BLaER1 (cell line): ENCODE results near the gene CDC27.

Source experiments
- H3K27ac ChIP-seq: shearing (Covaris generic); formaldehyde crosslinking; 2 replicates; pipeline ENCODE4 v1.8.1; 2022
- H3K27me3 ChIP-seq: shearing (Covaris generic); formaldehyde crosslinking; 2 replicates; pipeline ENCODE4 v1.8.1; 2022
- H3K36me3 ChIP-seq: shearing (Covaris generic); formaldehyde crosslinking; 2 replicates; pipeline ENCODE4 v1.8.1; 2022
- H3K4me1 ChIP-seq: shearing (Covaris generic); formaldehyde crosslinking; 2 replicates; pipeline ENCODE4 v1.8.1; 2022
- H3K4me2 ChIP-seq: shearing (Covaris generic); formaldehyde crosslinking; 2 replicates; pipeline ENCODE4 v1.8.1; 2022
- H3K4me3 ChIP-seq: shearing (Covaris generic); formaldehyde crosslinking; 2 replicates; pipeline ENCODE4 v1.8.1; 2022
- H3K9ac ChIP-seq: shearing (Covaris generic); formaldehyde crosslinking; 2 replicates; pipeline ENCODE4 v1.8.1; 2022
- H3K9me3 ChIP-seq: shearing (Covaris generic); formaldehyde crosslinking; 2 replicates; pipeline ENCODE4 v1.8.1; 2022
- H4K20me1 ChIP-seq: shearing (Covaris generic); formaldehyde crosslinking; 2 replicates; pipeline ENCODE4 v1.8.1; 2022
- Cebpa-rat ChIP-seq: shearing (Covaris generic); IDR thresholded peaks from 2 replicates; pipeline ENCODE4 v1.8.1; 2022

Gene CDC27

GRCh38 chr17:47188876-47189731 is at the start of gene CDC27:
Gene CDC27 (minus strand): TSS chr17:47189295. CDS start chr17:47189172, 123 bp downstream.
- Histone ChIP-seq H4K20me1 (peaks cover 44% of the 10 kb centered on the region), H3K4me3 (peak within 1 kb of the TSS; percentile 85), H3K27me3 (no peaks in the 10 kb centered on the region), H3K4me2 (peak within 1 kb of the TSS; percentile 90), H3K36me3 (peaks cover 12% of the 10 kb centered on the region), H3K27ac (peak within 1 kb of the TSS; percentile 97), H3K9me3 (peaks cover 27% of the 10 kb centered on the region), H3K4me1 (peaks cover 59% of the 10 kb centered on the region), H3K9ac (peak within 1 kb of the TSS; percentile 98)
- TF ChIP-seq Cebpa-rat, result no peak

- Histone ChIP-seq H3K4me2 (peak overlapping the region; percentile 92), H3K27ac (peak overlapping the region; percentile 82; the same call in 1 of the 2 replicates), H4K20me1 (no peaks in the 10 kb centered on the region), H3K4me3 (no peak overlapping the region), H3K36me3 (0 out of 2 replicates have a peak, but pooled peaks cover 8% of the 10 kb centered on the region), H3K9ac (no peak overlapping the region), H3K4me1 (peaks cover 37% of the 10 kb centered on the region), H3K27me3 (no peaks in the 10 kb centered on the region), H3K9me3 (peaks cover 33% of the 10 kb centered on the region)
- TF ChIP-seq Cebpa-rat, result no peak
Observed at GRCh38 chr17:47238321-47239010, 49.4 kb upstream of the CDC27 start.

- Histone ChIP-seq H3K9ac (no peak overlapping the region), H3K4me3 (no peak overlapping the region), H3K36me3 (0 out of 2 replicates have a peak, but pooled peaks cover 8% of the 10 kb centered on the region), H3K4me1 (peaks cover 35% of the 10 kb centered on the region), H3K27me3 (no peaks in the 10 kb centered on the region), H3K27ac (peak overlapping the region; percentile 82; the same call in 1 of the 2 replicates), H3K9me3 (peaks cover 33% of the 10 kb centered on the region), H4K20me1 (no peaks in the 10 kb centered on the region), H3K4me2 (peak overlapping the region; percentile 92)
- no peak for TF ChIP-seq Cebpa-rat
Observed at GRCh38 chr17:47237841-47238240, 48.7 kb upstream of the CDC27 start.

- Histone ChIP-seq H3K9ac (no peak overlapping the region), H3K9me3 (peaks cover 33% of the 10 kb centered on the region), H4K20me1 (no peaks in the 10 kb centered on the region), H3K4me1 (peaks cover 43% of the 10 kb centered on the region), H3K27ac (no peak overlapping the region), H3K4me3 (no peak overlapping the region), H3K4me2 (no peak overlapping the region), H3K36me3 (0 out of 2 replicates have a peak, but pooled peaks cover 8% of the 10 kb centered on the region), H3K27me3 (no peaks in the 10 kb centered on the region)
- TF ChIP-seq Cebpa-rat, result no peak
Observed at GRCh38 chr17:47235923-47236322, 46.8 kb upstream of the CDC27 start.

GRCh38 chr17:47235506-47235905 is 46.4 kb upstream of the CDC27 start:
- peaks cover 33% of the 10 kb centered on the region for H3K9me3 ChIP-seq
- no peak overlapping the region for H3K4me2 ChIP-seq
- no peaks in the 10 kb centered on the region for H3K27me3 ChIP-seq
- TF ChIP-seq Cebpa-rat, result no peak
- H4K20me1 ChIP-seq, result no peaks in the 10 kb centered on the region
- H3K4me1 ChIP-seq, result peaks cover 43% of the 10 kb centered on the region
- no peak overlapping the region for H3K9ac ChIP-seq
- H3K27ac ChIP-seq, result no peak overlapping the region
- 0 out of 2 replicates have a peak, but pooled peaks cover 8% of the 10 kb centered on the region for H3K36me3 ChIP-seq
- H3K4me3 ChIP-seq, result no peak overlapping the region

GRCh38 chr17:47232465-47232864 is 43.4 kb upstream of the CDC27 start:
- no peak for TF ChIP-seq Cebpa-rat
- Histone ChIP-seq H3K4me3 (no peak overlapping the region), H3K4me1 (peaks cover 28% of the 10 kb centered on the region), H3K27ac (no peak overlapping the region), H3K4me2 (no peak overlapping the region), H3K27me3 (no peaks in the 10 kb centered on the region), H3K36me3 (0 out of 2 replicates have a peak, but pooled peaks cover 5% of the 10 kb centered on the region), H3K9ac (no peak overlapping the region), H3K9me3 (peaks cover 21% of the 10 kb centered on the region), H4K20me1 (no peaks in the 10 kb centered on the region)

GRCh38 chr17:47231866-47232265 is 42.8 kb upstream of the CDC27 start:
- no peaks in the 10 kb centered on the region for H4K20me1 ChIP-seq
- H3K9ac ChIP-seq, result no peak overlapping the region
- H3K9me3 ChIP-seq, result peaks cover 15% of the 10 kb centered on the region
- TF ChIP-seq Cebpa-rat, result no peak
- H3K4me2 ChIP-seq, result 0 out of 2 replicates have a peak overlapping the region, but pooled peaks have one; percentile 89
- no peaks in the 10 kb centered on the region for H3K36me3 ChIP-seq
- no peak overlapping the region for H3K4me3 ChIP-seq
- H3K27ac ChIP-seq, result no peak overlapping the region
- peaks cover 28% of the 10 kb centered on the region for H3K4me1 ChIP-seq
- no peaks in the 10 kb centered on the region for H3K27me3 ChIP-seq

GRCh38 chr17:47231334-47231733 is 42.2 kb upstream of the CDC27 start:
- Histone ChIP-seq H3K9me3 (peaks cover 10% of the 10 kb centered on the region), H3K27ac (no peak overlapping the region), H3K4me2 (peak overlapping the region; percentile 89), H3K9ac (no peak overlapping the region), H3K36me3 (no peaks in the 10 kb centered on the region), H3K4me3 (no peak overlapping the region), H3K27me3 (no peaks in the 10 kb centered on the region), H3K4me1 (peaks cover 28% of the 10 kb centered on the region), H4K20me1 (no peaks in the 10 kb centered on the region)
- TF ChIP-seq Cebpa-rat, result no peak

- H3K4me2 ChIP-seq, result peak overlapping the region; percentile 89
- no peaks in the 10 kb centered on the region for H3K27me3 ChIP-seq
- H3K9me3 ChIP-seq, result peaks cover 5% of the 10 kb centered on the region
- 0 out of 2 replicates have a peak overlapping the region, but pooled peaks have one; percentile 6 for H3K9ac ChIP-seq
- peak overlapping the region; percentile 32; the same call in 1 of the 2 replicates for H3K4me3 ChIP-seq
- H4K20me1 ChIP-seq, result no peaks in the 10 kb centered on the region
- no peak overlapping the region for H3K27ac ChIP-seq
- peak; percentile 84 for TF ChIP-seq Cebpa-rat
- no peaks in the 10 kb centered on the region for H3K36me3 ChIP-seq
- peaks cover 28% of the 10 kb centered on the region for H3K4me1 ChIP-seq
Observed at GRCh38 chr17:47230864-47231263, 41.8 kb upstream of the CDC27 start.
